Activated CD4-positive, alpha-beta memory T cell treated with anti-CD3 and anti-CD28 coated beads, Interleukin-2, amount 10 ng/mL, durations not matched to agents 7 days and 5 days (primary cell): ENCODE data around the gene ZSWIM1. TPM values are rescaled to one million over a fixed set of nuclear protein-coding genes. Genes with fewer than 3 reads are reported as not detected.

Source experiments
- CTCF ChIA-PET: fragments of 350-600 bp; sonication (Branson Sonifier 250); formaldehyde crosslinking; loops from one replicate; lab custom pipeline; 2021; ENCODE audit warnings: antibody characterized with exemption, inconsistent platforms; lab: Charles Lee
- POLR2A ChIA-PET: fragments of 350-600 bp; sonication (Branson Sonifier 250); formaldehyde crosslinking; loops from one replicate; lab custom pipeline; 2021; ENCODE audit warnings: antibody characterized with exemption; lab: Charles Lee
- DNase-seq: peaks from one replicate; pipeline ENCODE4 v3.0.0-alpha.2; 2020
- H3K27ac Mint-ChIP-seq: one replicate; pipeline ENCODE4 v1.8.0; 2021; ENCODE audit warnings: mild to moderate bottlenecking, mixed read lengths
- H3K27me3 Mint-ChIP-seq: one replicate; pipeline ENCODE4 v1.8.0; 2021; ENCODE audit warnings: mixed read lengths
- H3K36me3 Mint-ChIP-seq: one replicate; pipeline ENCODE4 v1.8.0; 2021; ENCODE audit warnings: low read depth, mixed read lengths
- H3K4me1 Mint-ChIP-seq: one replicate; pipeline ENCODE4 v1.8.0; 2021; ENCODE audit warnings: mixed read lengths
- H3K4me3 Mint-ChIP-seq: one replicate; pipeline ENCODE4 v1.8.0; 2021; ENCODE audit warnings: mild to moderate bottlenecking, mixed read lengths
- H3K9me3 Mint-ChIP-seq: one replicate; pipeline ENCODE4 v1.8.0; 2021; ENCODE audit warnings: mixed read lengths
- total RNA-seq, 2 experiments: library from RNA; stranded (reverse); gene quantifications; one replicate each; pipeline ENCODE4 v1.2.3, GENCODE V29; 2021

ZSWIM1 gene
- total RNA-seq, 2 experiments from 2014 or later: 2.7 to 2.9 TPM

- ChIA-PET POLR2A (interaction anchor here (0.8 to 4.1 kb wide), 3 partner anchors 15 to 62 kb away, joined by 3 to 16 read pairs (median 3); partner anchors contain the start of genes PCIF1 and ZNF335), CTCF (interaction anchor here (1.0 kb wide), 1 partner anchor 119 kb away, joined by 3 read pairs; no protein-coding TSS in a partner anchor)
- Mint-ChIP-seq H3K9me3 (no peaks in the 10 kb centered on the region), H3K27me3 (peaks cover 32% of the 10 kb centered on the region), H3K27ac (no peak overlapping the region), H3K36me3 (no peaks in the 10 kb centered on the region), H3K4me3 (no peak overlapping the region), H3K4me1 (peaks cover 3% of the 10 kb centered on the region)
- no peak for DNase-seq
These were observed 37.2 kb downstream of the ZSWIM1 start for GRCh38 chr20:45918182-45918737.

DNA sequence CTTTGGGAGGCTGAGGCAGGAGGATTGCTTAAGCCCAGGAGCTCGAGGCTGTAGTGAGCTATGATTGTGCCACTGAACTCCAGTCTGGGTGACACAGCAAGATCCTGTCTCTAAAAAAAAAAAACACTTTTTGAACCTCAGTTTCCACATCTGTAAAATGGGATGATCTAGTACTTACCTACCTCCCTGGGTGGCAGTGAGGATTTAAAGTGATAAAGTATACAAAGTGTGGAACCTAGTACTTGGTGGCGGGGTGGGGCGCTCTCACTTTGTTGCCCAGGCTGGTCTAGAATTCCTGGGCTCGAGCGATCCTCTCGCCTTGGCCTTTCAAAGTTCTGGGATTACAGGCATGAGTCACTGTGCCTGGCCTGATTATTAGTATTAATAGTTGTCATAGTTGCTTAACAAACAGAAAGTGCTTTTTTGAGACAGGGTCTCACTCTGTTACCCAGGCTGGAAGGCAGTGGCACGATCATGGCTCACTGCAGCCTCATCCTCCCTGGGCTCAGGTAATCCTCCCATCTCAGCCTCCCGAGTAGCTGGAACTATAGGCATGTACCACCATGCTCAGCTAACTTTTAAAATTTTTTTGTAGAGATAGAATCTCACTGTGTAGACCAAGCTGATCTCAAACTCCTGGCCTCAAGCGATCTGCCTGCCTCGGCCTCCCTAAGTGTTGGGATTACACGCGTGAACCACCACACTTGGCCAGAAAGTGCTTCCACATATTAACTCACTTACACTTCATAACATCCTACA is 37.9 kb downstream of the ZSWIM1 start:
- Mint-ChIP-seq H3K27me3 (peaks cover 32% of the 10 kb centered on the region), H3K4me1 (peaks cover 3% of the 10 kb centered on the region), H3K9me3 (no peaks in the 10 kb centered on the region), H3K27ac (no peak overlapping the region), H3K4me3 (no peak overlapping the region), H3K36me3 (no peaks in the 10 kb centered on the region)
- DNase-seq: no peak
- POLR2A ChIA-PET: interaction anchor here (0.9 to 4.1 kb wide), 4 partner anchors 15 to 62 kb away, joined by 3 to 16 read pairs (median 3); partner anchors contain the start of gene PCIF1
- CTCF ChIA-PET: interaction anchor here (1.0 to 1.7 kb wide), 3 partner anchors 34 to 120 kb away, joined by 3 to 4 read pairs (median 3); no protein-coding TSS in a partner anchor

GRCh38 chr20:45919542-45920399 is 38.7 kb downstream of the ZSWIM1 start:
- Mint-ChIP-seq H3K36me3 (no peaks in the 10 kb centered on the region), H3K4me1 (peaks cover 3% of the 10 kb centered on the region), H3K9me3 (no peaks in the 10 kb centered on the region), H3K27me3 (peaks cover 26% of the 10 kb centered on the region), H3K27ac (no peak overlapping the region), H3K4me3 (no peak overlapping the region)
- POLR2A ChIA-PET: interaction anchor here (0.9 to 4.1 kb wide), 5 partner anchors 14 to 63 kb away, joined by 3 to 16 read pairs (median 3); partner anchors contain the start of gene PCIF1
- DNase-seq: no peak
- CTCF ChIA-PET: interaction anchor here (0.8 to 1.7 kb wide), 4 partner anchors 14 to 50 kb away, joined by 3 to 4 read pairs (median 3); no protein-coding TSS in a partner anchor

GRCh38 chr20:45920462-45921336 is 39.7 kb downstream of the ZSWIM1 start:
- no peaks in the 10 kb centered on the region for H3K36me3 Mint-ChIP-seq
- peaks cover 29% of the 10 kb centered on the region for H3K27me3 Mint-ChIP-seq
- ChIA-PET POLR2A (interaction anchor here (1.1 to 4.1 kb wide), 2 partner anchors 13 to 50 kb away, joined by 4 to 16 read pairs; partner anchors contain the start of gene PCIF1), CTCF (interaction anchor here (0.8 to 1.7 kb wide), 4 partner anchors 13 to 41 kb away, joined by 3 to 4 read pairs (median 3); no protein-coding TSS in a partner anchor)
- H3K27ac Mint-ChIP-seq: no peak overlapping the region
- H3K4me1 Mint-ChIP-seq: peaks cover 3% of the 10 kb centered on the region
- H3K4me3 Mint-ChIP-seq: no peak overlapping the region
- no peaks in the 10 kb centered on the region for H3K9me3 Mint-ChIP-seq
- no peak for DNase-seq

DNA sequence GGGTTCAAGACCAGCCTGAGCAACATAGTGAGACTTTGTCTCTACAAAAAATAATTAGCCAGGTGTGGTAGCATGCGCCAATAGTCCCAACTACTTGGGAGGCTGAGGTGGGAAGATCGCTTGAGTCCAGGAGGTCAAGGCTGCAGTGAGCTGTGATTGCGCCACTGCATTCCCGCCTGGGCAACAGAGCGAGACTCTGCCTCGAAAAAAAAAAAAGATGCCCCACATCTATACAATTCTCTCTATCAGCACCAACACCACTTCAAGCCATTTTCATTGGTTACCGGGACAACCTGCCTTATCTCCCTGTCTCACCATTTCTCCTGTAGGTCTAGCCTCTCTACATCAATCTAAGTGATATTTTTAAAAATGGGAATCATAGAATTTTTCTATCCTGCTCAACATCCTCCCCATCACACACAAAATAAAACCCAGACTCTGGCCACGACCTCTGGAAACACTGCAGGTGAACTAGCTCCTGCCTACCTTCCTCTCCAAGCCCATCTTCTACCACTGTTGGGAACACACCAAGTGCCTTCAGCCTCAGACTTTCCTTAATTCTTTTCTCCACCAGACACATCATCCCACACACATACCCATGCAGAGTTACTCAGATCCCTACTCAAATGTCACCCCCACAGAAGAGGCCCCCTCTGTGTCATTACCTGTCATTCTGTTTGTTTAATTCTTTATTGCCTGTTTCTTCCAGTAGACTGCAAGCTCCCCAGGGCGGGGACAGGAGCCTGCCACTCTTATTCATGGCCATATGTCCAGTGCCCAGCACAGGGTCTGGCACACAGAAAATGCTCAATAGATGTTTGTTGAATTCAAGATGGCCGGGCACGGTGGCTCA is 40.5 kb downstream of the ZSWIM1 start:
- no peak overlapping the region for H3K4me3 Mint-ChIP-seq
- no peak overlapping the region for H3K27ac Mint-ChIP-seq
- no peak for DNase-seq
- H3K36me3 Mint-ChIP-seq: no peaks in the 10 kb centered on the region
- ChIA-PET CTCF (interaction anchor here (0.7 to 1.2 kb wide), 3 partner anchors 12 to 105 kb away, joined by 3 read pairs; no protein-coding TSS in a partner anchor), POLR2A (no interaction called here)
- peaks cover 22% of the 10 kb centered on the region for H3K27me3 Mint-ChIP-seq
- H3K9me3 Mint-ChIP-seq: no peaks in the 10 kb centered on the region
- H3K4me1 Mint-ChIP-seq: peaks cover 3% of the 10 kb centered on the region

DNA sequence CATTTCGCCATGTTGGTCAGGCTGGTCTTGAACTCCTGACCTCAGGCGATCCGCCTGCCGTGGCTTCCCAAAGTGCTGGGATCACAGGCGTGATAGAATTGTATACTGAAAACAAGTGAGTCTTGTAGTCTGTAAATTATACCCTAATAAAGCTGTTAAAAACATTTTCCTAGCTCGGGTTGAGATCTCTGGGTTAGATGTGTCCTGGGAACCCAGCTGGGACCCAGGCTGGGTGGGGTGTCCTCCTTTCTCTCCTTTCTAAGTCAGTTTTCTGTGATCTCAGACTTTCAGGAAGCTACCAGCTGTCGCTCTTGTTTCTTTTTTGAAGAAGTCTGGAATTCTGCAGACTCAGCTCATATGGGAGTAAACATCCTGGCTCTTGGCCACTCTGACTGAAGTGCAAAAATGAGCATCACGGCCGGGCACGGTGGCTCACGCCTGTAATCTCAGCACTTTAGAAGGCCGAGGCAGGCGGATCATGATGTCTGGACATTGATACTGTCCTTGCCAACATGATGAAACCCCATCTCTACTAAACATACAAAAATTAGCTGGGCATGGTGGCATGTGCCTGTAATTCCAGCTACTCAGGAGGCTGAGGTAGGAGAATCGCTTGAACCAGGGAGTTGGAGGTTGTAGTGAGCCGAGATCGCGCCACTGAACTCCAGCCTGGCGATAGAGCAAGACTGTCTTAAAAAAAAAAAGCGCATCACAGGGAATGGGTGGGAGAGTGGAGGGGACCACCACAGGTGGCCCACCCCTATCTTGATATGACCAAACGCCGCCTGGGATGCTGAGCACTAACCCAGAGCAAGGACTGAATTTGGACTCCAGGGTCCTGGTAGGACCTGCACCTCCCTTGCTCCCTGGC is 43.6 kb downstream of the ZSWIM1 start:
- no peak for DNase-seq
- Mint-ChIP-seq H3K4me1 (peaks cover 3% of the 10 kb centered on the region), H3K9me3 (no peaks in the 10 kb centered on the region), H3K27ac (no peak overlapping the region), H3K4me3 (no peak overlapping the region), H3K36me3 (no peaks in the 10 kb centered on the region), H3K27me3 (peaks cover 20% of the 10 kb centered on the region)
- ChIA-PET POLR2A (interaction anchor here (4.1 kb wide), 1 partner anchor 9 kb away, joined by 26 read pairs; the partner anchor contains the start of gene PCIF1), CTCF (interaction anchor here (1.0 to 1.3 kb wide), 2 partner anchors 9 to 425 kb away, joined by 3 to 4 read pairs; no protein-coding TSS in a partner anchor)

DNA sequence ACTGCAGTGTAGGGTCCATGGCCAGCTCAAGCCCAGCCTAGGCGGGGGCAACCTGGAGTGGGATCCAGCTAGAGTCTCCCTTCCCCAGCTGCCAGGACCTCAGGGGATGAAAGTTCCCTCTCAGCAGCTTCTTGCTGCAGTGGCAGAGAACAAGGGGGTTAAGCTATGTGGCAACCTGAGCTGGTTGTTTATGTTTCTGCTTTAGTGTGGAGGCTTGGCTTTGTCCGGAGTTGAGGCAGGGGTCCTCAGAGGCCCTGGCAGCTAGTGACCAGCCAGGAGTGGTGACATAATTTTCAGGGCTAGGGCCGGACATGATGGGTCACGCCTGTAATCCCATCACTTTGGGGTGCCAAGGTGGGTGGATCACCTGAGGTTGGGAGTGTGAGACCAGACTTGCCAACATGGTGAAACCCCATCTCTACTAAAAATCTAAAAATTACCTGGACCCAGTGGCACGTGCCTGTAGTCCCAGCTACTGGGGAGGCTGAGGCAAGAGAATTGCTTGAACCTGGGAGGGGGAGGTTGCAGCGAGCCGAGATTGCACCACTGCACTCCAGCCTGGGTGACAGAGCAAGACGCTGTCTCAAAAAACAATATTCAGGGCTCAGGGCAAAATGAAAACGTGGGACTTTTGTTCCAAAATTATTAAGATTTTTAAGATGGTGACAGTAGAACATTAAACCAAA is 44.9 kb downstream of the ZSWIM1 start:
- no peak overlapping the region for H3K27ac Mint-ChIP-seq
- no peaks in the 10 kb centered on the region for H3K36me3 Mint-ChIP-seq
- no peak overlapping the region for H3K4me3 Mint-ChIP-seq
- no peak for DNase-seq
- CTCF ChIA-PET: no interaction called here
- peaks cover 3% of the 10 kb centered on the region for H3K4me1 Mint-ChIP-seq
- peaks cover 16% of the 10 kb centered on the region for H3K27me3 Mint-ChIP-seq
- no peaks in the 10 kb centered on the region for H3K9me3 Mint-ChIP-seq
- POLR2A ChIA-PET: interaction anchor here (0.9 to 4.1 kb wide), 2 partner anchors 8 to 17 kb away, joined by 3 to 26 read pairs; partner anchors contain the start of gene PCIF1

DNA sequence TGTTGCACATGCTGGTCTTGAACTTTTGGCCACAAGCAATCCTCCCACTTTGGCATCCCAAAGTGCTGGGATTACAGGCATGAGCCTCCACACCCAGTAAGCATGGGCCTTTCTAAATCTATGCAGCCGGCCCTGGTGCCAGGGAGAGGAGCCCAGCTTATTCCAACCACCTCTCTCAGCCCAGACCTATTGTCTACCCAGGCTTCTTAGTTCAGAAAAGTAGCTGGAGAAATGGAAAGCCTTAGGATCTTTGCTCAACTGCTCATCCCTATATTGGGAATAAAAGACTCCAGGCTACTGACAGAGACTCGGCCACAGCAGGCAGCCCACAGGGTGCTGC is 45.7 kb downstream of the ZSWIM1 start:
- Mint-ChIP-seq H3K27me3 (peaks cover 10% of the 10 kb centered on the region), H3K9me3 (no peaks in the 10 kb centered on the region), H3K4me3 (no peak overlapping the region), H3K27ac (no peak overlapping the region), H3K4me1 (peaks cover 3% of the 10 kb centered on the region), H3K36me3 (no peaks in the 10 kb centered on the region)
- POLR2A ChIA-PET: interaction anchor here (4.1 kb wide), 1 partner anchor 7 kb away, joined by 26 read pairs; the partner anchor contains the start of gene PCIF1
- no peak for DNase-seq
- CTCF ChIA-PET: interaction anchor here (0.9 kb wide), 1 partner anchor 60 kb away, joined by 3 read pairs; no protein-coding TSS in a partner anchor

GRCh38 chr20:45927071-45927878 is 46.2 kb downstream of the ZSWIM1 start:
- DNase-seq: no peak
- no peaks in the 10 kb centered on the region for H3K36me3 Mint-ChIP-seq
- H3K9me3 Mint-ChIP-seq: no peaks in the 10 kb centered on the region
- peaks cover 3% of the 10 kb centered on the region for H3K4me1 Mint-ChIP-seq
- H3K27me3 Mint-ChIP-seq: peaks cover 8% of the 10 kb centered on the region
- ChIA-PET POLR2A (interaction anchor here (0.7 to 4.1 kb wide), 2 partner anchors 7 to 11 kb away, joined by 4 to 26 read pairs; partner anchors contain the start of gene PCIF1), CTCF (interaction anchor here (0.9 kb wide), 2 partner anchors 60 to 128 kb away, joined by 3 read pairs; no protein-coding TSS in a partner anchor)
- no peak overlapping the region for H3K4me3 Mint-ChIP-seq
- no peak overlapping the region for H3K27ac Mint-ChIP-seq
